AG09319 (cell line): ENCODE data around the gene NGFR.

Experiments
- DNase-seq: peaks from one replicate; pipeline ENCODE4 v3.0.0-alpha.2; 2010; ENCODE audit warnings: low read depth; ENCODE audit errors: extremely low read depth
- CTCF ChIP-seq: IDR thresholded peaks from 2 replicates; pipeline ENCODE4 v1.5.1; 2011; ENCODE audit warnings: low read depth, mild to moderate bottlenecking, inconsistent platforms, low read length, moderate library complexity

NGFR gene

GRCh38 chr17:49530118-49530517, 35.0 kb downstream of the NGFR start:
- no peak for TF ChIP-seq CTCF
- DNase-seq, result no peak

GRCh38 chr17:49543860-49544259, 48.8 kb downstream of the NGFR start:
- no peak for TF ChIP-seq CTCF
- no peak for DNase-seq

GRCh38 chr17:49545007-49545660, 50.0 kb downstream of the NGFR start:
- no peak for TF ChIP-seq CTCF
- DNase-seq, result no peak

GRCh38 chr17:49545806-49546545, 50.9 kb downstream of the NGFR start:
- no peak for DNase-seq
- no peak for TF ChIP-seq CTCF

GRCh38 chr17:49546546-49547535, 51.7 kb downstream of the NGFR start:
- DNase-seq, result no peak
- no peak for TF ChIP-seq CTCF

- TF ChIP-seq CTCF, result no peak
- no peak for DNase-seq
Measured at GRCh38 chr17:49547566-49547965, 52.5 kb downstream of the NGFR start.
